Liver (tissue), 3 donors: Measurements from ENCODE around the gene CZIB.

Source experiments
- CTCF ChIP-seq: fragments of 150-350 bp; IDR thresholded peaks from 2 replicates; pipeline ENCODE4 v1.5.1; 2017; ENCODE audit warnings: improper control_type of control experiment, low read depth, low read length; ENCODE audit not compliant: missing input control
- EGR1 ChIP-seq, 2 donors: IDR thresholded peaks; 2 replicates each; pipeline ENCODE4 v1.6.1; 2016 to 2018; ENCODE audit warnings: antibody characterized with exemption in 2 of 2, low read depth in 2 of 2
- GABPA ChIP-seq, 2 donors: IDR thresholded peaks in 1 of 2; conservative IDR thresholded peaks in 1 of 2; 2 replicates each; pipeline ENCODE4 v1.6.1; 2016; ENCODE audit warnings: antibody characterized with exemption in 2 of 2, mild to moderate bottlenecking in 1 of 2, moderate library complexity in 1 of 2
- HNF4G ChIP-seq: IDR thresholded peaks from 2 replicates; pipeline ENCODE4 v1.6.1; 2016; ENCODE audit warnings: antibody characterized with exemption
- JUND ChIP-seq, 2 donors: IDR thresholded peaks; 2 replicates each; pipeline ENCODE4 v1.6.1; 2016; ENCODE audit warnings: antibody characterized with exemption in 2 of 2
- MAX ChIP-seq: IDR thresholded peaks from 2 replicates; pipeline ENCODE4 v1.6.1; 2016; ENCODE audit warnings: antibody characterized with exemption
- RAD21 ChIP-seq, 2 donors: IDR thresholded peaks; 2 replicates each; pipeline ENCODE4 v1.6.1; 2016; ENCODE audit warnings: antibody characterized with exemption in 2 of 2, mild to moderate bottlenecking in 2 of 2
- REST ChIP-seq: IDR thresholded peaks from 2 replicates; pipeline ENCODE4 v1.6.1; 2016; ENCODE audit warnings: antibody characterized with exemption, mild to moderate bottlenecking
- RXRA ChIP-seq, 2 donors: IDR thresholded peaks; 2 replicates each; pipeline ENCODE4 v1.6.1; 2017 to 2018; ENCODE audit warnings: antibody characterized with exemption in 2 of 2, mild to moderate bottlenecking in 1 of 2
- SP1 ChIP-seq: IDR thresholded peaks from 2 replicates; pipeline ENCODE4 v1.6.1; 2018; ENCODE audit warnings: antibody characterized with exemption, mild to moderate bottlenecking
- TAF1 ChIP-seq: conservative IDR thresholded peaks from 2 replicates; pipeline ENCODE4 v1.6.1; 2016; ENCODE audit warnings: antibody characterized with exemption, mild to moderate bottlenecking
- TF ChIP-seq, protein P1 (sequence below): IDR thresholded peaks from 2 replicates; pipeline ENCODE4 v1.6.1; 2016; ENCODE audit warnings: antibody characterized with exemption
- donor health status: healthy.
- donor health status: healthy.

- TF ChIP-seq MAX, result no peak
- no peak for TF ChIP-seq HNF4G
- no peak for TF ChIP-seq REST
- no peak for TF ChIP-seq GABPA (IDR thresholded peaks at IDR 0.05 in 1 of 2, conservative IDR thresholded peaks at IDR 0.05 in 1 of 2)
- no peak for TF ChIP-seq CTCF
- TF ChIP-seq, protein P1, sequence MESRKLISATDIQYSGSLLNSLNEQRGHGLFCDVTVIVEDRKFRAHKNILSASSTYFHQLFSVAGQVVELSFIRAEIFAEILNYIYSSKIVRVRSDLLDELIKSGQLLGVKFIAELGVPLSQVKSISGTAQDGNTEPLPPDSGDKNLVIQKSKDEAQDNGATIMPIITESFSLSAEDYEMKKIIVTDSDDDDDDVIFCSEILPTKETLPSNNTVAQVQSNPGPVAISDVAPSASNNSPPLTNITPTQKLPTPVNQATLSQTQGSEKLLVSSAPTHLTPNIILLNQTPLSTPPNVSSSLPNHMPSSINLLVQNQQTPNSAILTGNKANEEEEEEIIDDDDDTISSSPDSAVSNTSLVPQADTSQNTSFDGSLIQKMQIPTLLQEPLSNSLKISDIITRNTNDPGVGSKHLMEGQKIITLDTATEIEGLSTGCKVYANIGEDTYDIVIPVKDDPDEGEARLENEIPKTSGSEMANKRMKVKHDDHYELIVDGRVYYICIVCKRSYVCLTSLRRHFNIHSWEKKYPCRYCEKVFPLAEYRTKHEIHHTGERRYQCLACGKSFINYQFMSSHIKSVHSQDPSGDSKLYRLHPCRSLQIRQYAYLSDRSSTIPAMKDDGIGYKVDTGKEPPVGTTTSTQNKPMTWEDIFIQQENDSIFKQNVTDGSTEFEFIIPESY, result no peak
- TF ChIP-seq SP1, result no peak
- TF ChIP-seq EGR1 (IDR thresholded peaks at IDR 0.05; ENCODE audit: low read depth in 2 of 2), result no peak
- TF ChIP-seq TAF1, result no peak
- TF ChIP-seq RXRA (IDR thresholded peaks at IDR 0.05), result no peak
- no peak for TF ChIP-seq JUND (IDR thresholded peaks at IDR 0.05)
- TF ChIP-seq RAD21 (IDR thresholded peaks at IDR 0.05), result no peak
These were observed 33.7 kb upstream of the CZIB start for GRCh38 chr1:53254011-53254640.
